Erythroblast (primary cell): ENCODE data around the gene GNB3.

Experiments
- GATA1 ChIP-seq: IDR thresholded peaks from 2 replicates; pipeline ENCODE4 v1.6.1; 2011; ENCODE audit warnings: low read depth, mild to moderate bottlenecking, control low read depth, low read length, moderate library complexity
- POLR2A ChIP-seq: IDR thresholded peaks from 2 replicates; pipeline ENCODE4 v1.6.1; 2011; ENCODE audit warnings: mild to moderate bottlenecking, low read length

- TF ChIP-seq POLR2A (no peak), GATA1 (no peak)
These were observed 3.2 kb upstream of the GNB3 start for GRCh38 chr12:6837370-6838060.
